Mesendoderm (in vitro differentiated cells): ENCODE results near the gene MAP6.

ENCODE experiments used
- DNase-seq: peaks from one replicate; pipeline ENCODE4 v3.0.0; 2013
- H2AK5ac ChIP-seq: 2 replicates; pipeline ENCODE4 v1.6.1; 2013; ENCODE audit warnings: low read length, inconsistent platforms
- H2BK120ac ChIP-seq: 2 replicates; pipeline ENCODE4 v1.6.1; 2013; ENCODE audit warnings: low read depth, mild to moderate bottlenecking, low read length, moderate library complexity, mixed read lengths
- H2BK15ac ChIP-seq: replicated peaks from 2 replicates; pipeline ENCODE4 v1.6.1; 2013; ENCODE audit warnings: low read depth, mild to moderate bottlenecking, moderate library complexity
- H2BK5ac ChIP-seq: 2 replicates; pipeline ENCODE4 v1.6.1; 2013; ENCODE audit warnings: low read length, inconsistent platforms
- H3K18ac ChIP-seq: 2 replicates; pipeline ENCODE4 v1.6.1; 2013; ENCODE audit warnings: mild to moderate bottlenecking, low read length, mixed read lengths
- H3K23ac ChIP-seq: one replicate; pipeline ENCODE4 v1.6.1; 2013; ENCODE audit warnings: low read length
- H3K27ac ChIP-seq: 2 replicates; pipeline ENCODE4 v1.5.1; 2013; ENCODE audit warnings: low read depth, mild to moderate bottlenecking, inconsistent platforms, low read length, moderate library complexity
- H3K27me3 ChIP-seq: 2 replicates; pipeline ENCODE4 v1.6.1; 2013; ENCODE audit warnings: low read length, control low read depth, mild to moderate bottlenecking, inconsistent platforms; ENCODE audit not compliant: insufficient read depth, poor library complexity
- H3K36me3 ChIP-seq: 2 replicates; pipeline ENCODE4 v1.6.1; 2013; ENCODE audit warnings: low read length, inconsistent platforms; ENCODE audit not compliant: control insufficient read depth, insufficient read depth
- H3K4ac ChIP-seq: one replicate; pipeline ENCODE4 v1.6.1; 2013; ENCODE audit warnings: low read depth, mild to moderate bottlenecking, low read length, moderate library complexity
- H3K4me1 ChIP-seq: 2 replicates; pipeline ENCODE4 v1.6.1; 2013; ENCODE audit warnings: low read depth, low read length, inconsistent platforms; ENCODE audit not compliant: control insufficient read depth
- H3K4me2 ChIP-seq: 2 replicates; pipeline ENCODE4 v1.6.1; 2013; ENCODE audit warnings: low read length
- H3K4me3 ChIP-seq: 2 replicates; pipeline ENCODE4 v1.5.1; 2013; ENCODE audit warnings: mild to moderate bottlenecking, low read length
- H3K56ac ChIP-seq: one replicate; pipeline ENCODE4 v1.6.1; 2013; ENCODE audit warnings: low read length
- H3K79me1 ChIP-seq: 2 replicates; pipeline ENCODE4 v1.6.1; 2013; ENCODE audit warnings: low read length, inconsistent platforms
- H3K79me2 ChIP-seq: 2 replicates; pipeline ENCODE4 v1.6.1; 2013; ENCODE audit warnings: mild to moderate bottlenecking, low read length; ENCODE audit not compliant: control insufficient read depth, insufficient read depth
- H3K9ac ChIP-seq: 2 replicates; pipeline ENCODE4 v1.6.1; 2013; ENCODE audit warnings: low read length, inconsistent platforms
- H4K5ac ChIP-seq: one replicate; pipeline ENCODE4 v1.6.1; 2013; ENCODE audit warnings: low read length
- H4K8ac ChIP-seq: one replicate; pipeline ENCODE4 v1.6.1; 2013; ENCODE audit warnings: low read depth, mild to moderate bottlenecking, control low read depth, low read length, moderate library complexity
- WGBS: extraction: QIAGEN DNeasy Blood & Tissue Kit; methylation state at CpG from one replicate; pipeline ENCODE4 v1.1.7; 2013; ENCODE audit warnings: low lambda C conversion rate, missing lambda C conversion rate; ENCODE audit not compliant: insufficient coverage; ENCODE audit errors: extremely low coverage; 5-methylcytosine and 5-hydroxymethylcytosine counted together

Gene MAP6

GRCh38 chr11:75570559-75571139 is 98.2 kb downstream of the MAP6 start:
- H3K27ac ChIP-seq = no peak overlapping the region
- H4K5ac ChIP-seq = no peak overlapping the region
- no peak overlapping the region for H3K18ac ChIP-seq
- no peak overlapping the region for H3K9ac ChIP-seq
- peaks cover 25% of the 10 kb centered on the region for H3K79me2 ChIP-seq
- H2BK5ac ChIP-seq = no peak overlapping the region
- no peak for DNase-seq
- no peak overlapping the region for H3K4me2 ChIP-seq
- H2BK120ac ChIP-seq = no peak overlapping the region
- no peak overlapping the region for H2BK15ac ChIP-seq
- no peak overlapping the region for H4K8ac ChIP-seq
- no peak overlapping the region for H3K4me3 ChIP-seq
- H3K27me3 ChIP-seq = no peaks in the 10 kb centered on the region
- H3K79me1 ChIP-seq = peaks cover 33% of the 10 kb centered on the region
- no peak overlapping the region for H2AK5ac ChIP-seq
- no peak overlapping the region for H3K56ac ChIP-seq
- H3K4me1 ChIP-seq = no peaks in the 10 kb centered on the region
- peaks cover 59% of the 10 kb centered on the region for H3K36me3 ChIP-seq
- H3K23ac ChIP-seq = no peak overlapping the region
- WGBS = no CpG with 5 or more reads among the region's 9 CpGs
- H3K4ac ChIP-seq = no peak overlapping the region

- H3K23ac ChIP-seq = no peak overlapping the region
- no peak overlapping the region for H2BK15ac ChIP-seq
- H3K79me1 ChIP-seq = peaks cover 35% of the 10 kb centered on the region
- H2AK5ac ChIP-seq = no peak overlapping the region
- H3K4ac ChIP-seq = no peak overlapping the region
- no peak for DNase-seq
- no peak overlapping the region for H3K18ac ChIP-seq
- no peak overlapping the region for H3K27ac ChIP-seq
- H4K5ac ChIP-seq = no peak overlapping the region
- no peak overlapping the region for H4K8ac ChIP-seq
- H3K4me3 ChIP-seq = no peak overlapping the region
- H3K4me2 ChIP-seq = no peak overlapping the region
- peaks cover 44% of the 10 kb centered on the region for H3K79me2 ChIP-seq
- H3K4me1 ChIP-seq = peaks cover 13% of the 10 kb centered on the region
- WGBS = no CpG with 5 or more reads among the region's 14 CpGs
- no peak overlapping the region for H2BK120ac ChIP-seq
- no peak overlapping the region for H3K9ac ChIP-seq
- H3K27me3 ChIP-seq = no peaks in the 10 kb centered on the region
- H3K56ac ChIP-seq = no peak overlapping the region
- H2BK5ac ChIP-seq = no peak overlapping the region
- peaks cover 62% of the 10 kb centered on the region for H3K36me3 ChIP-seq
Observed at GRCh38 chr11:75568616-75569219, 100.1 kb downstream of the MAP6 start.

- no peak for DNase-seq
- H3K36me3 ChIP-seq = peaks cover 56% of the 10 kb centered on the region
- peaks cover 36% of the 10 kb centered on the region for H3K79me1 ChIP-seq
- no CpG with 5 or more reads among the region's 6 CpGs for WGBS
- no peak overlapping the region for H2BK5ac ChIP-seq
- no peak overlapping the region for H3K18ac ChIP-seq
- H2BK15ac ChIP-seq = no peak overlapping the region
- no peak overlapping the region for H3K23ac ChIP-seq
- H2AK5ac ChIP-seq = no peak overlapping the region
- H3K79me2 ChIP-seq = peaks cover 51% of the 10 kb centered on the region
- H3K27me3 ChIP-seq = no peaks in the 10 kb centered on the region
- no peak overlapping the region for H3K27ac ChIP-seq
- H3K4me2 ChIP-seq = no peak overlapping the region
- no peak overlapping the region for H4K5ac ChIP-seq
- no peak overlapping the region for H3K4me3 ChIP-seq
- no peak overlapping the region for H2BK120ac ChIP-seq
- no peak overlapping the region for H3K56ac ChIP-seq
- H3K4ac ChIP-seq = no peak overlapping the region
- no peak overlapping the region for H4K8ac ChIP-seq
- H3K4me1 ChIP-seq = peaks cover 14% of the 10 kb centered on the region
- no peak overlapping the region for H3K9ac ChIP-seq
Observed at GRCh38 chr11:75567971-75568370, 100.9 kb downstream of the MAP6 start.

GRCh38 chr11:75566763-75567279 is 102.0 kb downstream of the MAP6 start:
- H3K4me3 ChIP-seq = no peak overlapping the region
- H4K5ac ChIP-seq = no peak overlapping the region
- no peak overlapping the region for H2AK5ac ChIP-seq
- H4K8ac ChIP-seq = no peak overlapping the region
- no peak overlapping the region for H2BK5ac ChIP-seq
- no peak for DNase-seq
- no peak overlapping the region for H3K23ac ChIP-seq
- peaks cover 51% of the 10 kb centered on the region for H3K36me3 ChIP-seq
- no peak overlapping the region for H3K27ac ChIP-seq
- H3K4me1 ChIP-seq = peaks cover 14% of the 10 kb centered on the region
- peaks cover 61% of the 10 kb centered on the region for H3K79me2 ChIP-seq
- peak overlapping the region; percentile 5 for H3K56ac ChIP-seq
- no peaks in the 10 kb centered on the region for H3K27me3 ChIP-seq
- peaks cover 36% of the 10 kb centered on the region for H3K79me1 ChIP-seq
- no CpG with 5 or more reads among the region's 34 CpGs for WGBS
- no peak overlapping the region for H3K9ac ChIP-seq
- no peak overlapping the region for H2BK15ac ChIP-seq
- H3K4me2 ChIP-seq = no peak overlapping the region
- no peak overlapping the region for H3K4ac ChIP-seq
- H2BK120ac ChIP-seq = no peak overlapping the region
- no peak overlapping the region for H3K18ac ChIP-seq

GRCh38 chr11:75565916-75566762 is 102.7 kb downstream of the MAP6 start:
- Histone ChIP-seq H3K4me2 (no peak overlapping the region), H3K4ac (no peak overlapping the region), H3K23ac (no peak overlapping the region), H4K5ac (no peak overlapping the region), H3K4me3 (no peak overlapping the region), H2BK5ac (no peak overlapping the region), H3K27me3 (no peaks in the 10 kb centered on the region), H2BK15ac (no peak overlapping the region), H2BK120ac (no peak overlapping the region), H3K79me2 (peaks cover 61% of the 10 kb centered on the region), H3K56ac (peak overlapping the region; percentile 50), H3K18ac (no peak overlapping the region), H3K36me3 (peaks cover 45% of the 10 kb centered on the region), H3K79me1 (peaks cover 36% of the 10 kb centered on the region), H2AK5ac (no peak overlapping the region), H3K4me1 (peaks cover 20% of the 10 kb centered on the region), H3K27ac (no peak overlapping the region), H3K9ac (peak overlapping the region; percentile 23), H4K8ac (no peak overlapping the region)
- WGBS = no CpG with 5 or more reads among the region's 43 CpGs
- no peak for DNase-seq
